Activated CD4-positive, alpha-beta T cell treated with anti-CD3 and anti-CD28 coated beads for 48 hours (primary cell): Measurements from ENCODE around the gene VAV3.

Experiments used
- DNase-seq: peaks from one replicate; pipeline ENCODE4 v3.0.0-alpha.2; 2020

Gene VAV3

DNA sequence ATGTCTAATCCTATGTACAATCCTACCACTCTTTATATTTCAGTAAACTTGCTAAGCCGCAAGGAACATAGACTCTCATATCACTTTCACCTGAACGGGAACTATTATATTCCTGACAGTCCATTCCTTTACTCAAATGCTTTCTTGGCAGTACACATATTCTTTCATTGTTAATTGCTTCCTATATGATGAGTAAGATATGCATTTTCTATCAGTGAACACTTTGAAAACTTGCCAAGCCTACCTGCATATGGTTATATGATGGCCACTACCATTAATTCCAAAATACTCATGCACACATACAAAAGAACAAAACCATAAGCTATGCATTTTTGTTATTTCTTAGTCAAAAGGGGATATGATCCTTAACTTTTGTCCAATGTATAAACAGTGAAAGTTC, 341.5 kb downstream of the VAV3 start:
- no peak for DNase-seq

DNA sequence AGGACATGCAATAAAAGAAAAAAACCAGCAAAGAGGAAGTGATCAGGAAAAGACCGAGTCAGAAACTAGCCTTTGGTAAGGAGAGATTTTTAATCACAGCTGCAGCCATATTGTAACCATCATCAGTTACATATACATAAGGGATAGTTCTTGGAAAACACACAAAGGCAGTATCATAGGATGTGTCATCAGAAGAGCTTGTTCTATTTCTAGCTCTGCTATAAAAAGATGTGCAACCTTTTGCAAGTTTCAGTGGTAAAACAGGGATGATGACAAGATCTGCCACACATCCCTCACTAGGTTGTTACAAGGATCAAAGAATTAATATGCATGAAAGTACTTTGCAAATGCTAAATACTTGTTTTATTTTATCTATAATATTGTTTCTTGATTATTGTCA, 342.0 kb downstream of the VAV3 start:
- no peak for DNase-seq

DNA sequence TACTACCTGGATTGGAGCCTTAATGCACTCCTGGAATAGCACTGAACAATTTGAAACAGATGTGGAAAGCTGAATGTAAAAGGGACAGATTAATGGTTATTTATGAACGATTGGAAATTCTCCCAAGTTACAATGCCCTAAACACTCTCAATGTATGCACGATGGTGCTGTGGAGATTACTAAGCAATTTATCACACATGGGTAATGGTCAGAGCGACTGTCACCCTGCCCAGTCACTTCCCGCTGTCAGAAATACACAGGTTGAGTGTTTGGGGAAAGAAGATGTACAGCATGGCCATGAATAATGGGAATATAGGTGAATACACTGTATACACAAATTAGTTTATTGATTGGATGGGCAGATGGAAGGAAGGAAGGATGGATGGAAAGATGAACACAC, 342.4 kb downstream of the VAV3 start:
- no peak for DNase-seq

DNA sequence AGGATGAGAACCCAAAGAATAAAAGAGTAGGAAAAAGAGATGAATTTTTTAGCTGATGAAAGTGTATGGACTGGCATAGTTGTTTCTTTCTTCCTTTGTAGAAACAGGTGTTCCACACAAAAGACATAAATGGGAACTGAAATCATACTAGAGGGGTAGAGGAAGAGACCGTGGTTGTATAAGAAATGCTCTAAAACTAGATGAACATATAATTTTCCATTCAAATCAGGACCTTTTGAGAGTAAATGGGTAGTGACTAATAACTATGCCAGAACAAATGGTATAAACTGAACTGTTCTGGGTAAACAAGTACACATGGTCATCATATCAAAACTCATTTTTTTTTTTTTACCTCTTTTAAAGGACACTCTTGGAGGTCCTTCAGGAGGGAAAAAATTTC, 344.2 kb downstream of the VAV3 start:
- no peak for DNase-seq

DNA sequence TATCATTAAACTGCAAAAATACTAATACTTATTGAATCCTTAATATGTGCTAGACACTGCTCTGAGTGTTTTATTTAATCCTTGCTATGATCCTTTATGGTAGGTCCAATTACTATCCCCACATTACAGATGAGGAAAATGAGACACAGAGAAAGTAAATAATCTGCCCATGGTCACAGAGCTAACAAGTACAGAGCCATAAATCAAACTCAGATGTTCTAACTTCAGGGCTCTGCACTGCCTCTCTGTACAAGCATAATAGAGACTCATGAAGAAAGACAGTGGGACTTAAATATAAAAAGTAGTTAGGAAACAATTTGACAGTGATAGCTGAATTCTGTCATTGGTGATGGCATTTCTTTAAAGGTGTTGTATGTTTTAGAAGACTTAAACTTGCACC, 346.4 kb downstream of the VAV3 start:
- no peak for DNase-seq

DNA sequence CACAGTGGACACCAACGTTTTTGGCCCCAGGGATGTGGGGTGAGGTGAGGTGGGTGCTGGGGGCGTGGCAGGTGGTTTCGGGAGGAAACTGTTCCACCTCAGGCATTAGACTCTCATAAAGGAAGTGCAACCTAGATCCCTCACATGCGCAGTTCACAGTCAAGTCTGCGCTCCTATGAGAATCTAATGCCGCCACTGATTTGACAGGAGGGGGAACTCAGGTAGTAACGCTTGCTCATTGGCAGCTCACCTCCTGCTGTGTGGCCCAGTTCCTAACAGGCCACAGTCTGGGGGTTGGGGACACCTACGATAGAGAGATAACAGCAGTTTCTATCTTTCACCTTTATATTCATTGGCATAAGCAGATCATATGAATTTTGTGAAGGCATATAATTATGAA, 347.1 kb downstream of the VAV3 start:
- DNase-seq, result no peak

DNA sequence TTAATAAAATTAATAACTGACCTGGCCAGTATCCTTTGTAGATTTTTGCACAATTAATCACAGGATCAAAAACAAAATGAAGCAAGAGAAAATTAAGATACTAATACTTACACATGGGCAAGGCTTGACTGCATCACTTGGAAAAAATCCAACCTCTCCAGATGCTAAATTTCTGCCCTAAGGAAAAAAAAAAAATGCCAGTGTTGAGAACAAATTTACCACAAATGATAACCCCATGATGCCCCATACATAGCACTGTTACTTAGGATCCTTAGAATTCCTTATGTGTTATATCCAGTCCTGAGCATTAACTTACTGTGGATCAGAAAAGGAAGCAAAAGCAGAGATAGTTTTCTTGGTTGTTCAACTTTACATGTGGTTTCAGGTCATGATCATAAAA, 347.5 kb downstream of the VAV3 start:
- no peak for DNase-seq

DNA sequence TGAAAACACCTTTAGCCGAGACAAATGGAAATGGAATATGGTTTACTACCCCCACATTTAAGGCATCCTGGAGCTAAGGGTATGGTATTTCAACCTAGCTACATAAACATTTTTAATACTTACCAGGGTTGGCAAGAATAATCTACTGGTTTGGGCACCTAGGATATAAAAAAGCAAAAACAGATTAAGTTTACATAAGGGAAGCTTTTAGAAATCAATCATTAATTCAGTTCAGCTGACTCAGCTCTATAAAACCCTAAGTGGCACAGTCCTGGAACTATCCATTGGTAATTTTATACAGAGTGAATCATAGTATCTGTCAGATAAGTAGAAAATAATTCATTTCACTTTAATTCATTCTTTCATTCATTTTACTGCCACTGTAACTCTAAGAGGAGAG, 355.2 kb downstream of the VAV3 start:
- DNase-seq, result no peak

DNA sequence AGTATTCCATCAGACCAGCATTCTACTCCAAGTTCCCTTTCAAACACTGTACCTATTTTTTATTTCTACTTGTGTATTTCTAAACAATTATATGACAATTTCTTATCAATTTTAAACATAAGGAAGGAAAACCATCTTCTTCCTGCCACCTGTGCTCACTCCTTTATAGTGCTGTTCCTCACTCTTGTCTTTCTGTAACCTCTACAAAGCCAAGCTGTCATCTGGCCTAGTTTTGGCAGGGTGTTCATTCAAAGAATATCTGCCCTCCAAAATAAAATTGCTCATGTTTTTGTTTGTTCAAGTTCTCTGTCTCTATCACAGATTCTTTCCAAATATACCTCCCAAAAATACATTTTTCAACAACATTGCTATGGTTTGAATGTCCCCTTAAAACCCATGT, 360.2 kb downstream of the VAV3 start:
- DNase-seq, result no peak

DNA sequence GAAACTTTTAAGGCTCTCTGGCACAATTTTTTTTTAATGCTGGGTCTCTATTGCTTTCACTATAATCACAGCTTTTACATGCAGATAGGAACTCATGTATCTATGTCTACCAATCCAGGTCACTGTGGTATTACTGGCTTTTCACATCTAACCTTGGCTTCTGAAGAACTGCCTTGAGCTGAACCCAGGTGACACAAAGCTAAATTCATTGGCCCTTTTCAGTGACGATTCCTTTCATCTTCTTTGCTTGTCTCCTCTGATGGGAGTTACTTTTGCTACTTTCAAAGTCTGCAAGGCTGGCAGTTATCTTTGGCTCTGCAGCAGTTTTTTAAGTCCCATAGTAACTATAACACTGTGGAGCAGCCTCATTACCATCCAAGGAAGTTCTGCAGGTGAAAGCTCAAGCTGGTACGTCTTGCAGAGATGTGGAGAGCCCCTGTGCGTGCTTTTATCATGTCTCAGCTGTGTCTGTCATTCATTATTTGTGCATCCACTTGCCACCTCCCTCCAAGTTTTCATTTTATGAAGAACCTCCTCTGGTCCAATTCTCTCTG, 364.3 kb downstream of the VAV3 start:
- DNase-seq, result no peak

DNA sequence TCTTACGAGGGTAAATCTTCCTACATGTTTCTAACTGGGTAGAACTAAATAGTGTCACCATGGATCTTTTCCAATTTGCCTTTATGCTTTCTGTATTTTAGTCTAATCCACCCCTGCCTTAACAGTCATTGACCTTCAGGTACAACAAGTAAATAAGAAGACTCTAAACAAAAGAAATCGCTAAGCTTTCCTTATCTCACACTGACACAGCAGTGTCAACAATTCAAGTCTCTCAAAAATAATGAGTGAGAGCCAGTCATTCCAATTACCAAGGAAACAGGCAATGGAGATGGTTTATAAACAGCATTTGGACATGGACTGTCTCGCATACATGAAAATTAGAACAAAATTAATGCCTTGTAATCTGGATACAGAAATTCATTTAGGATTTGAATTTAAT, 365.8 kb downstream of the VAV3 start:
- DNase-seq, result no peak

DNA sequence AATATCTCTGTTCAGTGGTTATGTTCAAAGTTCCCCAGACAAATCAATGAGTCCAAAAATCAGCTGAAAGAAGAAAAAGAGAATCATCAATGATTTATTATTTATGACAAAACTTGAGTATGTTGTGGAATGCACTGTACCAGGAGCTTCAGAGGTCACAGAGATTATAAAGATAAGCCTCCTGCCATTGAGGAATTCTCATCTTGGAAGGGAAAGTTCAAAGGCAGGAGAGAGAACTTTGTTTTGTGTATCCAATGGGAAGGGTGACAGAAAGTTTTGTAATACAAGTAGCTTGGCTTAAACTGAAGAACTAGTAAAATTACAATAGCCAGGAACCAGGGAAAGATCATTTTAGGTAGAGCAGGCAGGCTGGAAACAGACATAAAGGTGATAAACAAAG, 367.7 kb downstream of the VAV3 start:
- no peak for DNase-seq

DNA sequence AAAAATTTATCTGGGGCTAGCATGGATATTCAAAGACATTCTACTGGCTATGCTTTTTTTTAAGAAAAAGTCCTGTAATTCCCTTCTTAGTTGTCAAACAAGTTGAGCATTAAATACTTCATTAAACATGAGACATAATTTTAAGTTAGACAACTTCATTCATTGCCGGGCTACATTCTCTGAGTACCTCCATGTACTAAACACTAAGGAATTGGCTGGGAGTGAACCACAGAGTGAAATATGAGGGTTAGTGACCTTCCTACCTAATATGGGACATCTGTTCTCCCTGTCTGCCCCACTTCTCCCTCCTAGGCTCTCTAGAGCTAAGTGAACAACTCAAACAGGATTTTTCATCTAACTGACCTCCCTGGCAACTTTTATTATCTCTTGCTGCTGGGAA, 370.4 kb downstream of the VAV3 start:
- no peak for DNase-seq

DNA sequence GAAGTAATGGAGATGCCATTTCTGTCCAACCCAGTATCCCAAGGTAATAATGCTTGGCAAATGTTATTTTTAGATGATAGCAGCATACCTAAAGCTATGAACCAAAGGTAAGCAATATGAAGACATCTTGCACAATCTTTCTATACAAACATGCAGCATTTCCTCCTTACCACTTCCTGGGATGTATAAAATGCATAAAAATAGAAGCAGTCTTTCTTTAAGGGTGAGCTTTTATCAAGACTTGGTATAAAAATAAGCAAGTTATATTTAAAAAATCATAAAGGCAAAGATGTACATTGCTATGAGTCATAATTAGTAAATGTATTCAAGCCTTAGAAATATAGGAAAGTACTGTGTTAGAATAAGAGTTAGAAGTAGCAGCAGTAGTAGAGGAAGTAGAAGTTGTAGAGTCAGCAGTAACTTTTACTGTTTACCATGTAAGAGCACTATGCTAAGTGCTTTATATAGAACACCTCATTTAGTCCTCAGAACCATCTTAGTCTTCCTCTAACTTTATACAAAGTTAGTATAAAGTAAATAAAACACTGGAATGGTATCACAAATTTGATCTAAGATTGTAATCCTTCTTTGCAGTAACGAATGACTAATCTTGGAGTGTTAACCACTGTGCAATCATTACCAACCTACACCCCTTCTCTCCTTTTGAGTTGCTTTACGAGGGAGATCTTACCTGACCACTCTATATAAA, 371.3 kb downstream of the VAV3 start:
- no peak for DNase-seq

DNA sequence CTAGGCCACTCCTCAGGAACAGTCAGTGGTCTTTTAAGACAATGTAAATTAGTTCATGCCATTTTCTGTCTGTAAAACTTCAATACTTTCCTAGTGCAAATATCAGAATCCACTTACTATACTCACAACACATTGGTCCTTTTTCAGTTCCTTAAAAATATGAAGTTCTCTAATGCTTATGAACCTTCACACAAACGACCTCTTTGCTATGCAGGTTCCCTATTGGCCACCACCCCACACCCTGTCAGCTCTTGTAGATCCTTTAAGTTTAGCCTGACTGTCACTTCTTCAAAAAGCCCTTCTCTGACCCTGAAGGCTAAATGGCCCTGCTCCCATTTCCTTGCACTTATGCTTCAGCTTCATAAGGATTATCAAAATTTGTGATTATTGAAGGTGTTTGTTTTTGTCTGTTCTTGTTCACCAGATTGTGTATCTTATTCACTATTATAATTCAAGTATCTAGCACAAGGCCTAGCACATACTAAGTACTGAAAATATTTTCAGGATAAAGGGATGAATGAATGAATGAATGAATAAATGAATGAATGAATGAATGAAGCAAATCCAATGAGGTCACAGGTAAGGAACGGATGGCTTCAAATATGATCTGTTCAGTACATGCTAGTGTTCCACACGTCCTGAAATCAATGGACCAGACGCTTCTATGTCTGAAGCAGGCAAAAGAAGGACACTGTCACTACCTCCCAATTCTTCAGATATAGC, 373.9 kb downstream of the VAV3 start:
- DNase-seq, result no peak

DNA sequence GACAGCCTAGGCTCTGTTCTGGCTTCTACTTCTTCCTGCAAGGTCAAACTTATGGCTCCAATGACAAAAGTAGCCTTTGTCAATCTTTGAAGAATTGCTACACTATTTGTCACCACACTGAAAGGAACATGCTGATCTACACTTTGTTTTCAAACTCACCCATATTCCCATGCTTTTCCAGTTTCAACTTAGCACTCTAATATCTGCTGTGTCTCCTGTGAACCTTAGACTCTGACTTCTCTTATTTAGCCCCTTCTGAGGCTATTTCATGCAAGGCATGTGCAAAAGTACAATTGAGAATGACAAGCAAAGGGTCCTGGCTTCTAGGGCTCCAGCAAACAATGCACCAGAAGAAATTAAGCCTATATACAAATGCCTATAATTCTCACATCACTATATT, 374.9 kb downstream of the VAV3 start:
- DNase-seq, result no peak

DNA sequence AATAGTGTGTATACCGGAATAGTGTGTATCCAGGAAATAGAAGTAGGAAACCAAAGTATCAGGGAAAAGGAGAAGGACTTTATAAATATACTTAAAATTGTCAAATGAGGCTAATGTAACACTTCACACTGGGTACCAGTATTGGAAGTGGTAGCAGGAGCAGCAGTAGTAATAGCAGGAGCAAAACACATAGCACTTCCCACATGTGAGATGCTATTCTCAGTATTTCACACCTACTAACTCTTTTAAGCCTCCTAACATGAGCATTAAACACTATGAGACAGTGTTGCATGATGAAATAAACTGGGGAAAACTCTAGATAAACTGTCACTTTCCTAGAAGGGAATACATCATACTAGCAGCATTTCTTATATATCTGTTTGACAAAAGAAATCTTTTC, 376.7 kb downstream of the VAV3 start:
- no peak for DNase-seq

DNA sequence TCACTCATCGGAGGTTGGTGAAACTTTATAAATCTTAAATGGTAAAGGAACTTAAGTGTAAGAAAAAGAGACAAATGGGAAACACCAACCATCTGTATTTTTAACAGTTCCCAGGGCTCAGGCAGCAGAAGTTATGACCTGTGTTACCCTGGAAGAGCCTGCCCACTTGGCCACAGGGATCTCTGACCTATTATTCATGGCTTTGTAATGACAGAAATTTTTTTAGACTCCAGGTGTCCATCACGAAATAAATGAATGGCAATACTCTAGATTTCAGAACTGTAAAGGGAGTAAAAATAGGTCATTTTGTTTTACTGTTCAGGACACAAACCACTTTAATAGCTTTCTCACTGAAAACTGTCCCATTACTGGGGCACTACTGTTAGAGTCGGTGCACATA, 389.8 kb downstream of the VAV3 start:
- DNase-seq, result no peak

DNA sequence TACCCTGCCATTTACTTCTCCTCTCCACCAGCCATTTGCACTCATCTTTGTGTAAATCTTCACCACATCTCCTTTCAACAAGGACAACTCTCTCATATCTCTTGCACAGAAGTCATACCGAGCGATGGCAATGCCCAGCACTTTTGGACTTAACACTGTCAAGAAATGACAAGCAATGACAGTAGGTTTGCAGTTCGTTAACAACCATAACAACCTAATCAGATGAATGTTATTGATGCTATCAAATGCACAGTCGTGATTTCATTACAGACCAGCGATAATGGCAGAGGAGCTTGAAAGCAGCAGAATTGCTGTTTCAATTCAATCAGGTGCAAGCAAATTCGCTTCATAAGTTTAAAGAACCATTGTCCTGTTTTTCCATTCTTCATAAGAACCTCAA, 390.9 kb downstream of the VAV3 start:
- no peak for DNase-seq

DNA sequence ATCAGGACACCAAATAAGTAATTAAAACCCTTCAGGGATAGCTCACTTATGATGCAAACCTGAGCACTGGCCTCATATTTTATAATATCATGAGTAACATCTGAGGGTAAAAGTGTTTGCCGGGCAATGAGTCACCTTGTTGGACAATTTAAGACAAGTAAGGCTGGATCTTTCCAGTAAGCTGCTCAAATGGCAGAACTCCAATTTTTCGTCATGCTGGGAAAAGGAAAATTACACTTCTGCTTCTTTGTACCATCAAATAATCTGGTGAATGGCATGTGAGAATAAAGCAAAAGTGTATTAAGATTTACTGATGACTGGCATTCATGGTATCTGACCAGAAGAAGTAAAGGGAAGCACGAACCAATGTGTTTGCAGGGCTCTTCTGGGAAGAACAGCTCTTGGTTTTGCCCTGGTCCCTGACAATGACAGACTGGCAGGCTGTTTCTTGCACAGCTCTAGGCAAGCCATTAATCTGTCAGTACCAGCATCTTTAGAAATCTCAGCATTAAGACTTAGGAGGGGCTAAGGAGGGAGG, 392.2 kb downstream of the VAV3 start:
- DNase-seq, result no peak

DNA sequence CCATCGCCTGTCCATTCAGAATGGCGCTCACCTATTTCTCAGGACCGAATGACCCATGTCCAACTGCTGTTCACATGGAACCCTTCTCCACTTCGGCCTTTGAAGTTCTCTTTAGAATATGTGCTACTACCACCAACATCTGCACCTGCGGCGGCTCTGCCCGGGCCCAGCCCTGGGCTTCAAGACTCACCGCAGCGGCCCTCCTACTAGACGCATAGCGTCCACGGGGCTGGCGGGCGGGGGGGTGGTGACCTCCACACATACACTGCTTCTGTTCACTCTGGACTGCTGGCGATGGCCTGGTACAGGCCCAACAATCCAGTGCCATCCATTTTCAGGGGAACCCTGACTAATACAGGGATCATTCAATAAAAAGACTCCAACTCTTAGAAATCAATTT, 394.2 kb downstream of the VAV3 start:
- no peak for DNase-seq

DNA sequence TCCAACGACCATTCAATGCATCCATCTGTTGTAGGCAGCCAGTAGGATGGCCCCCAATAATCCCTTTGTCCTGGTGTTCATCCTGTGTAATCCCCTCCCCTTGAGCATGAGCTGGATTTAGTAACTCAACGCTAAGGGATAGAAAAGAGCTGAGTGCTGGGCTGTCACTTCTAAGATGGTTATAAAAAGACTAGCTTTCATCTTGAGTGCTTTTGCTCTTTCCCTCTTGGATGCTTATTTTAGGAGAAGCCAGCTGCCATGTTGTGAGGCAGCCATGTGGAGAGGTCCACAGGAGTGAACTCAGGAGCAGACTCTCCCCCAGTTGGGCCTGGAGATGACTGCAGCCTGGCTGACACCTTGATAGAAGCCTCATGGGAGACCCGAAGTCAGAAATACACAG, 401.5 kb downstream of the VAV3 start:
- DNase-seq, result no peak

DNA sequence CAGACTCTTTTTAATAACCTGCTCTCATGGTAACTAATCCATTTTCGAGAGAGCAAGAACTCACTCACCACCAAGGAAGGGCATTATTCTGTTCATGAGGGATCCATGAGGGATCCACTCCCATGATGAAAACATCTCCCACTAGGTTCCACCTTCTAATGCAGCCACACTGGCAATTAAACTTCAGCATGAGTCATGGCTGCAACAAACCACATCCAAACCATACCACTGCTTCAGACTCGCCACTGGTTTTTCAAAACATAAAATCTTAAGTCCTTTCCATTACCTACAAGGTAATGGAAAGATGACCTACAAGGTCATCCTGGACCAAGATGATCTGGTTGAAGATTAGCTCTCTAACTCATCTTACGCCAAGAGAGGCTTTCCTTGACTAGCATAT, 405.1 kb downstream of the VAV3 start:
- no peak for DNase-seq

DNA sequence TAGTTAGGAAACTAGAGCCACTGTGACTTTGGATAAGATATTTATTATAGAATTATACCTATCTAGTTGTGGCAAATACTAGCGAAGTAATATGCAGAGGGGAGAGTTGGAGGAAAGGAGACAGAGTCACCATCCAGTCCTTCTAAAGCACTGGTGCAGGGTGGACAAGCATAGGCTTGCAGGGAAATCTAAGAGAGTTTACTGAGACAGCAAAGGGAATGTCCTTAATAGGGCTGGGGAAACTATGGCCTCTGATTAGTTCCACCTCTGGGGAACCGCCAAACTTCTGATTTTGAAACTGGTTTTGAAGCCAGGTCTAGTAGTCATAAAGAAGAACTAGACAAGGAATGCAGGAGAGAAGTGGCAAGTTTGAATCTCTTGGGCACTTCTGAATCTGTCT, 407.9 kb downstream of the VAV3 start:
- DNase-seq, result no peak

DNA sequence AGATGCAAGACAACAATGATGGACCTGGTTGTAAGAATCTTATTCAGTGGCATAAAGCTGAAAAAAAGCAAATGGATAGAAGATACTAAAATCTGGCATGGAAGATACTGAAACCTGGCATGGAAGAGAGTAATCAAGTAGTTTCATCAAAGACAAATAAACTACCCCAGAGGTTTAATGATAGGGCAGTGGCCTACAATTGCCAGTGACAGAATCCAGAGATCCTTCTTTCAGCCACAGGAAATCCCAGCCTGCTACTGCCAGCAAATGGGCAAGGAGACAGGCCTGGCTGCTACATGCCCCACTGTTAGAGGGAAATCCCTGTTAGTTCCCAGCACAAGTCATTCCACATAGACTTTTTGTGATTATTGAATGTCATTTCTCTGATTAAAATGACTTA, 409.4 kb downstream of the VAV3 start:
- DNase-seq, result no peak
